B cell (primary cell): ENCODE results near the gene PAK4. TPM values are rescaled to one million over a fixed set of nuclear protein-coding genes. Genes with fewer than 3 reads are reported as not detected.

Experiments used
- ATAC-seq: fragments of 200-7000 bp; cut with Tn5 transposase; one replicate; pipeline ENCODE4 v1.10.0; 2021; ENCODE audit warnings: low read depth, mild to moderate bottlenecking, moderate number of reproducible peaks, moderate library complexity
- CTCF ChIA-PET: fragments of 350-600 bp; sonication (Branson Sonifier 250); formaldehyde crosslinking; loops from one replicate; lab custom pipeline; 2021; ENCODE audit warnings: antibody characterized with exemption, inconsistent platforms; lab: Charles Lee
- POLR2A ChIA-PET: fragments of 350-600 bp; sonication (Branson Sonifier 250); formaldehyde crosslinking; loops from one replicate; lab custom pipeline; 2021; ENCODE audit warnings: antibody characterized with exemption; lab: Charles Lee
- DNase-seq: peaks from one replicate; pipeline ENCODE4 v3.0.0; 2013
- H2AFZ ChIP-seq: 2 replicates; pipeline ENCODE4 v1.6.1; 2012; ENCODE audit warnings: mild to moderate bottlenecking, low read depth, low read length; ENCODE audit not compliant: insufficient read depth, poor library complexity, severe bottlenecking
- H3K27ac ChIP-seq, 2 donors: 1 replicate in 1 of 2; 2 replicates in 1 of 2; pipeline ENCODE4 v1.5.1; 2012 to 2013; ENCODE audit warnings: low read length in 2 of 2, mild to moderate bottlenecking in 2 of 2, moderate library complexity in 1 of 2
- H3K27me3 ChIP-seq, 4 experiments: fragments of 200-600 bp in 1 of 4; sonication (generic) in 1 of 4; replicated peaks in 1 of 4; 1 replicate in 2 of 4; 2 replicates in 2 of 4; pipeline versions ENCODE4 v1.6.1 to v1.7.0; 2013 to 2016; ENCODE audit warnings: low read length in 3 of 4, mild to moderate bottlenecking in 2 of 4, mixed read lengths in 1 of 4, moderate library complexity in 1 of 4; ENCODE audit not compliant: insufficient read depth in 4 of 4, control insufficient read depth in 3 of 4; ENCODE audit errors: control extremely low read depth in 1 of 4
- H3K36me3 ChIP-seq, 2 experiments: replicated peaks in 1 of 2; 1 replicate in 1 of 2; 2 replicates in 1 of 2; pipeline versions ENCODE4 v1.6.1 to v1.7.1; 2013; ENCODE audit warnings: low read length in 1 of 2; ENCODE audit not compliant: insufficient read depth in 2 of 2, control insufficient read depth in 1 of 2; ENCODE audit errors: control extremely low read depth in 1 of 2, extremely low read depth in 1 of 2
- H3K4me1 ChIP-seq, 2 donors: fragments of 200-600 bp in 1 of 2; sonication (generic) in 1 of 2; 1 replicate in 1 of 2; 2 replicates in 1 of 2; pipeline versions ENCODE4 v1.5.1 to v1.6.1; 2013 to 2017; ENCODE audit warnings: low read length in 2 of 2; ENCODE audit not compliant: control insufficient read depth in 2 of 2, insufficient read depth in 2 of 2
- H3K4me2 ChIP-seq: replicated peaks from 2 replicates; pipeline ENCODE3; 2012; ENCODE audit warnings: mild to moderate bottlenecking, low read depth, low read length; ENCODE audit not compliant: poor library complexity, severe bottlenecking
- H3K4me3 ChIP-seq, 5 experiments: fragments of 200-600 bp in 1 of 5; sonication (generic) in 1 of 5; 1 replicate in 3 of 5; 2 replicates in 2 of 5; pipeline versions ENCODE4 v1.5.1 to v1.7.0; 2011 to 2016; ENCODE audit warnings: low read length in 4 of 5, mild to moderate bottlenecking in 4 of 5, low read depth in 2 of 5, control low read depth in 1 of 5, moderate library complexity in 1 of 5; ENCODE audit not compliant: insufficient read depth in 1 of 5; ENCODE audit errors: control extremely low read depth in 1 of 5, extremely low read depth in 1 of 5
- H3K79me2 ChIP-seq: fragments of 200-600 bp; sonication (generic); one replicate; pipeline ENCODE4 v1.6.0; 2016; ENCODE audit warnings: low read length; ENCODE audit not compliant: control insufficient read depth, insufficient read depth
- H3K9ac ChIP-seq: fragments of 200-600 bp; sonication (generic); 2 replicates; pipeline ENCODE4 v1.6.1; 2017; ENCODE audit warnings: mild to moderate bottlenecking, low read length, moderate library complexity
- H3K9me3 ChIP-seq, 3 donors: one replicate each; pipeline versions ENCODE4 v1.6.1 to v1.7.1; 2013; ENCODE audit warnings: low read length in 2 of 3; ENCODE audit not compliant: control insufficient read depth in 2 of 3, insufficient read depth in 1 of 3; ENCODE audit errors: control extremely low read depth in 1 of 3
- H4K20me1 ChIP-seq: 2 replicates; pipeline ENCODE4 v1.6.0; 2012; ENCODE audit warnings: mild to moderate bottlenecking, low read length; ENCODE audit not compliant: insufficient read depth, control insufficient read depth, poor library complexity, severe bottlenecking
- H3K27ac Mint-ChIP-seq: one replicate; pipeline ENCODE4 v1.8.0; 2021; ENCODE audit warnings: mixed read lengths
- H3K27me3 Mint-ChIP-seq: one replicate; pipeline ENCODE4 v1.8.0; 2021; ENCODE audit warnings: mixed read lengths
- H3K4me1 Mint-ChIP-seq: one replicate; pipeline ENCODE4 v1.8.0; 2021; ENCODE audit warnings: mixed read lengths
- H3K4me3 Mint-ChIP-seq: one replicate; pipeline ENCODE4 v1.8.0; 2021; ENCODE audit warnings: mixed read lengths
- H3K9me3 Mint-ChIP-seq: one replicate; pipeline ENCODE4 v1.8.0; 2022; ENCODE audit warnings: mixed read lengths; ENCODE audit not compliant: insufficient read depth
- CTCF ChIP-seq: fragments of 200-600 bp; IDR thresholded peaks from one replicate; pipeline ENCODE4 v1.8.0; 2022; ENCODE audit warnings: antibody characterized with exemption, mild to moderate bottlenecking
- EZH2 ChIP-seq: IDR thresholded peaks from 2 replicates; pipeline ENCODE4 v1.6.1; 2012; ENCODE audit warnings: borderline replicate concordance, low read depth, mild to moderate bottlenecking, moderate library complexity, low read length; ENCODE audit not compliant: insufficient read depth, poor library complexity, severe bottlenecking
- WGBS: methylation state at CpG from one replicate; pipeline ENCODE4 v1.1.5; 2013; ENCODE audit warnings: missing lambda C conversion rate; ENCODE audit not compliant: insufficient coverage; 5-methylcytosine and 5-hydroxymethylcytosine counted together
- intact Hi-C: fragments of 100-400 bp; cut with micrococcal nuclease; formaldehyde crosslinking; loops from one replicate; pipeline ENCODE4 v1.10.0; 2022
- polyA plus RNA-seq: library from polyadenylated mRNA; depleted of rRNA; stranded (reverse); fragments of >200 nt; gene quantifications from 2 replicates; pipeline ENCODE4 v1.2.3, GENCODE V29; 2012
- total RNA-seq, 2 donors: library from RNA; stranded (reverse); fragments of 120-200 nt in 1 of 2; gene quantifications; 1 replicate in 1 of 2; 2 replicates in 1 of 2; pipeline versions ENCODE4 v1.2.3 to v1.2.4, GENCODE V29; 2013 to 2022

PAK4 gene
- total and polyA plus RNA-seq, 2 donors (not counting 1 experiment from before 2014, with no cell fraction given): 12.0 to 23.3 TPM

GRCh38 chr19:39136225-39136940 lies 10.8 kb downstream of the PAK4 start:
- H3K4me2 ChIP-seq: no peak overlapping the region
- no peak overlapping the region for H2AFZ ChIP-seq
- no peaks in the 10 kb centered on the region for H3K27me3 ChIP-seq
- Mint-ChIP-seq H3K4me3 (no peak overlapping the region), H3K27ac (peak overlapping the region; percentile 15), H3K4me1 (peaks cover 26% of the 10 kb centered on the region), H3K9me3 (no peaks in the 10 kb centered on the region), H3K27me3 (no peaks in the 10 kb centered on the region)
- H3K36me3 ChIP-seq: no peaks in the 10 kb centered on the region
- ChIA-PET POLR2A (no interaction called here), CTCF (no interaction called here)
- H3K4me3 ChIP-seq: no peak overlapping the region
- H3K9ac ChIP-seq: no peak overlapping the region
- ATAC-seq (no peak), DNase-seq (no peak)
- WGBS: 90% methylated on average over 10 of the region's 12 CpGs
- intact Hi-C loops: no loop called here
- H3K79me2 ChIP-seq: peaks cover 85% of the 10 kb centered on the region
- TF ChIP-seq EZH2 (no peak), CTCF (no peak)
- peaks cover 58% of the 10 kb centered on the region for H4K20me1 ChIP-seq
- peaks cover 0 to 3% of the 10 kb centered on the region in 2 donors for H3K4me1 ChIP-seq
- no peaks in the 10 kb centered on the region for H3K9me3 ChIP-seq
- H3K27ac ChIP-seq: no peak overlapping the region

- Histone ChIP-seq H4K20me1 (peaks cover 52% of the 10 kb centered on the region), H2AFZ (no peak overlapping the region), H3K9me3 (no peaks in the 10 kb centered on the region), H3K4me1 (no peaks in the 10 kb centered on the region), H3K4me2 (no peak overlapping the region), H3K27me3 (no peaks in the 10 kb centered on the region), H3K4me3 (no peak overlapping the region), H3K9ac (no peak overlapping the region), H3K79me2 (peaks cover 92% of the 10 kb centered on the region), H3K36me3 (no peaks in the 10 kb centered on the region), H3K27ac (no peak overlapping the region)
- Mint-ChIP-seq H3K4me1 (peaks cover 21% of the 10 kb centered on the region), H3K4me3 (no peak overlapping the region), H3K27me3 (no peaks in the 10 kb centered on the region), H3K27ac (no peak overlapping the region), H3K9me3 (no peaks in the 10 kb centered on the region)
- intact Hi-C loops: no loop called here
- WGBS: 92% methylated on average over 12 of the region's 12 CpGs
- POLR2A ChIA-PET: no interaction called here
- TF ChIP-seq CTCF (no peak), EZH2 (no peak)
- ATAC-seq: no peak
- no peak for DNase-seq
- CTCF ChIA-PET: interaction anchor here (0.7 kb wide), 1 partner anchor 191 kb away, joined by 3 read pairs; no protein-coding TSS in a partner anchor
These were observed 11.5 kb downstream of the PAK4 start for GRCh38 chr19:39137131-39137530.
